OCI-LY7 (cell line): ENCODE results near the gene PPP3CA. TPM values are rescaled to one million over a fixed set of nuclear protein-coding genes. Genes with fewer than 3 reads are reported as not detected.

Experiments
- BruUV-seq: library from RNA; stranded (reverse); fragments of 400-500 nt; replicated peaks from 2 replicates; lab custom pipeline; 2021; lab: Mats Ljungman, UMichigan
- CTCF ChIA-PET: fragments of 300-600 bp; sonication (Branson Sonifier 250); formaldehyde crosslinking; loops from one replicate; lab custom pipeline; 2022; ENCODE audit warnings: antibody characterized with exemption; ENCODE audit not compliant: unreplicated experiment; lab: Charles Lee
- POLR2A ChIA-PET: fragments of 300-600 bp; sonication (Branson Sonifier 250); formaldehyde crosslinking; loops from one replicate; lab custom pipeline; 2022; ENCODE audit warnings: antibody characterized with exemption; lab: Charles Lee
- DNase-seq: peaks from one replicate; pipeline ENCODE4 v3.0.0-alpha.2; 2015; ENCODE audit warnings: low spot score
- H2AFZ ChIP-seq: fragments of 200-600 bp; sonication (generic), shearing (Covaris generic); 2 replicates; pipeline ENCODE4 v1.6.1; 2014; ENCODE audit warnings: mild to moderate bottlenecking, antibody characterized with exemption, low read length, moderate library complexity
- H3K27ac ChIP-seq: fragments of 200-600 bp; sonication (generic); 2 replicates; pipeline ENCODE4 v1.5.1; 2014; ENCODE audit warnings: mixed run types, low read depth, mild to moderate bottlenecking, moderate library complexity, low read length, inconsistent platforms; ENCODE audit not compliant: poor library complexity, severe bottlenecking
- H3K36me3 ChIP-seq: fragments of 200-600 bp; sonication (generic); 2 replicates; pipeline ENCODE4 v1.6.1; 2014; ENCODE audit warnings: mild to moderate bottlenecking, antibody characterized with exemption, low read length, moderate library complexity, mixed read lengths; ENCODE audit not compliant: insufficient read depth
- H3K4me1 ChIP-seq: fragments of 200-600 bp; sonication (generic); 2 replicates; pipeline ENCODE4 v1.5.1; 2014; ENCODE audit warnings: mild to moderate bottlenecking, low read length; ENCODE audit not compliant: insufficient read depth, poor library complexity, severe bottlenecking
- H3K4me2 ChIP-seq: fragments of 200-600 bp; sonication (generic); 2 replicates; pipeline ENCODE4 v1.6.1; 2014; ENCODE audit warnings: mild to moderate bottlenecking, low read length
- H3K4me3 ChIP-seq: fragments of 200-600 bp; sonication (generic); 2 replicates; pipeline ENCODE4 v1.5.1; 2014; ENCODE audit warnings: mild to moderate bottlenecking, low read depth, low read length; ENCODE audit not compliant: poor library complexity, severe bottlenecking
- H3K79me2 ChIP-seq: fragments of 200-600 bp; sonication (generic); 2 replicates; pipeline ENCODE4 v1.6.1; 2016; ENCODE audit warnings: low read depth, mild to moderate bottlenecking, low read length, moderate library complexity, mixed read lengths; ENCODE audit not compliant: insufficient read depth
- H3K9me2 ChIP-seq: fragments of 200-600 bp; sonication (generic); 2 replicates; pipeline ENCODE4 v1.6.1; 2016; ENCODE audit warnings: mild to moderate bottlenecking, low read length, mixed read lengths; ENCODE audit not compliant: insufficient read depth
- H3K9me3 ChIP-seq: fragments of 200-600 bp; sonication (generic); 2 replicates; pipeline ENCODE4 v1.6.1; 2014; ENCODE audit warnings: mild to moderate bottlenecking, mixed run types, low read length, mixed read lengths
- H4K20me1 ChIP-seq: fragments of 200-600 bp; sonication (generic); 2 replicates; pipeline ENCODE4 v1.6.1; 2014; ENCODE audit warnings: mild to moderate bottlenecking, antibody characterized with exemption, low read length, moderate library complexity, mixed read lengths; ENCODE audit not compliant: insufficient read depth
- CTCF ChIP-seq: fragments of 200-600 bp; sonication (generic); conservative IDR thresholded peaks from 2 replicates; pipeline ENCODE4 v1.5.1; 2014; ENCODE audit warnings: mild to moderate bottlenecking, antibody characterized with exemption, low read length, moderate library complexity, mixed read lengths
- EZH2phosphoT487 ChIP-seq: fragments of 200-600 bp; sonication (generic); IDR thresholded peaks from 2 replicates; pipeline ENCODE4 v1.6.1; 2018; ENCODE audit warnings: low read depth, borderline replicate concordance, mild to moderate bottlenecking, mixed run types, antibody characterized with exemption, low read length, moderate library complexity, mixed read lengths
- intact Hi-C: fragments of 100-400 bp; cut with micrococcal nuclease; formaldehyde crosslinking; loops from one replicate; pipeline ENCODE4 v1.10.0; 2022; ENCODE audit not compliant: unreplicated experiment
- total RNA-seq, 2 experiments: library from RNA; depleted of rRNA in 1 of 2; stranded (reverse); fragments of >200 nt in 1 of 2; shearing (Covaris generic) in 1 of 2; gene quantifications; 2 replicates each; pipeline ENCODE4 v1.2.3, GENCODE V29; 2014 to 2022

PPP3CA gene
- total RNA-seq, 2 experiments from 2014 or later, result 9.2 to 13.6 TPM

DNA sequence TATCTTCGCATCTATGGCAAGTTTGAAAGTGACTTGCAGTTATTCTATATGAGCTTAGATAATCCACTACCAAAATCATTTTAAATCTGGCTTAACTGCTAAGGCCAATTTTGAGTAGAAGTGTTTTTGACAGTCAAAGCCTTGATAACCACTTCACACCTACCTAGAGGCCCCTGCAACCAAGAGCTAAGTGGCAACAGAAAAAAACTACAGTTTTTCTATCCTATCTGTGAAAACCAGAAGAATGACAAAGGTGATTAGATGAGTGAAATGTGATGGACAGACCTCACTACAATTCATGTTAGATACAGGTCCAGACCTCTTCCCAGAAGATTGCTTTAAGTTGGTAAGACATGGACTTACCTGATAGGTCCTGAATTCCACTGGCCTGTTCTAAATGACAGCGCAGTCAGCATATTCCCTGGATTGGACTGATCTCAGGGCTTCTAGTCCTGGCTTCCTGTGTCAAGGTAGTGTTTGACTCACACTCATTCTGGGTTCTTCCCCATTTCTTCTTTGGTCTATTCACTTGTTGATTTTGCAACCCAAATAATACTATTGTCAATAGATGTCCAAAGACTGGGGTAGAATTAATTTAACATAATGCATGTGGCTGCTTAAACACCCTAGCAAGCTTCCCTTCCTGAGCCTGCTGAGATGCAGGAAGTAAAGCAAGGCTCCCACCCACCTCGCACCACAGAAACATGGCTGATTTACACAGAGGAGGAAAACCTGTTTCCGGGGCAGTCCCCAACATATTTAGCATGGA, 65.1 kb downstream of the PPP3CA start:
- POLR2A ChIA-PET, result interaction anchor here (0.6 to 1.7 kb wide), 4 partner anchors 12 to 318 kb away, joined by 3 to 5 read pairs (median 4); no protein-coding TSS in a partner anchor
- Histone ChIP-seq H3K27ac (no peak overlapping the region), H2AFZ (no peak overlapping the region), H3K4me3 (no peak overlapping the region), H3K9me3 (no peaks in the 10 kb centered on the region), H3K79me2 (no peaks in the 10 kb centered on the region), H3K4me2 (no peak overlapping the region), H3K9me2 (no peaks in the 10 kb centered on the region), H4K20me1 (no peaks in the 10 kb centered on the region), H3K36me3 (no peaks in the 10 kb centered on the region), H3K4me1 (peaks cover 6% of the 10 kb centered on the region)
- intact Hi-C loops, result no loop called here
- DNase-seq, result no peak
- no TSS peak for BruUV-seq
- TF ChIP-seq CTCF (no peak), EZH2phosphoT487 (no peak)
- CTCF ChIA-PET, result no interaction called here

- Histone ChIP-seq H3K36me3 (no peaks in the 10 kb centered on the region), H3K4me3 (no peak overlapping the region), H4K20me1 (no peaks in the 10 kb centered on the region), H3K79me2 (no peaks in the 10 kb centered on the region), H3K27ac (no peak overlapping the region), H3K4me2 (no peak overlapping the region), H3K9me2 (no peaks in the 10 kb centered on the region), H3K4me1 (peaks cover 6% of the 10 kb centered on the region), H3K9me3 (no peaks in the 10 kb centered on the region), H2AFZ (no peak overlapping the region)
- CTCF ChIA-PET, result no interaction called here
- intact Hi-C loops, result no loop called here
- no peak for DNase-seq
- TF ChIP-seq CTCF, result no peak
- TF ChIP-seq EZH2phosphoT487, result no peak
- BruUV-seq, result no TSS peak
- POLR2A ChIA-PET, result interaction anchor here (0.7 to 1.7 kb wide), 4 partner anchors 10 to 26 kb away, joined by 3 to 8 read pairs (median 4); no protein-coding TSS in a partner anchor
These were observed 66.3 kb downstream of the PPP3CA start for GRCh38 chr4:101280866-101281600.
